ENCODE measurements around the gene SEPHS1.
"Not testable (repeated sequence)": the region's sequence is repeated elsewhere in the genome, so short reads cannot be mapped to it uniquely, and the experiment has no call there.

Gene SEPHS1

DNA sequence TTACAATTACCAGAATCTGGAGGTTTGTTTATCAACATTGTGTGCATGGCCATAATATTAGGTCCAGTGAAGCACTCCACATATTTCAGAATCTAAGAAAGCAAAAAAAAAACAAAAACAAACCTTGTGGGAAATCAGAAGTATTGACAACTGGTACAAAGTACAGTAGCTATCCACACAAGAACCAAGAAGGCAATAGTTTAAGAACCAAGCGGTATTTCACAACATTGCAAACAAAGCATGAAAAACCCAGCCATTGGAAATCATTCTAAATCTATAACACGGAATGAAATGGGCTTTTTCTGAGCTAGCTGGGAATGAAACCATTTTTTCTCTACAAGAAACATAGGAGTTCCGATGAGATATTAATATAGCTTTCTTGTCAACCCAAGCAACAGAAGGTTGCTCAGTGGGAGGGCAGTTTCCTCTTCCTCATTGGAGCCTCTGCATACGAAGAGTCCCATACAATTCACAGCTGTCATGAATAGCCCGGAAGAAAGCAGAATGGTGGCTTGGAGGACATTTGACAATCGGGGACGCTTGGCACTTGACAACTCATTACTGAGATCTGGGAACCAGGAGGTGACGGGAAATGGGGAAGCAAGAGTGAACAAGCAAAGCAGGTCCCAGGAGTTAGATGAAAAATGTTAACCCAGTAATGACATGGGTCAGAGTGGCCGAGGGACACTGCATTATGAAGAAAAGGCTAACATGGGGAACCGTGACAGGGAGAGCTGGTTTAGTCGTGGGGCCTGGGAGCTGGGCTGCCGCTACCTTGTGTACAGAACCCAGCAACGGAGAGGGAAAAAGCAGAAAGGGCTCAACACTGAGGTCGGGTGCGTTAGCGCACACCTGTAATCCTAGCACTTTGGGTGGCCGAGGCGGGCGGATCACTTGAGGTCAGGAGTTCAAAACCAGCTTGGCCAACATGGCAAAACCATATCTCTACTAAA is 56.0 kb downstream of the SEPHS1 start:
- in situ Hi-C loops (cut with MboI; ENCODE audit: low sequenced_read_pairs): no loop called here

DNA sequence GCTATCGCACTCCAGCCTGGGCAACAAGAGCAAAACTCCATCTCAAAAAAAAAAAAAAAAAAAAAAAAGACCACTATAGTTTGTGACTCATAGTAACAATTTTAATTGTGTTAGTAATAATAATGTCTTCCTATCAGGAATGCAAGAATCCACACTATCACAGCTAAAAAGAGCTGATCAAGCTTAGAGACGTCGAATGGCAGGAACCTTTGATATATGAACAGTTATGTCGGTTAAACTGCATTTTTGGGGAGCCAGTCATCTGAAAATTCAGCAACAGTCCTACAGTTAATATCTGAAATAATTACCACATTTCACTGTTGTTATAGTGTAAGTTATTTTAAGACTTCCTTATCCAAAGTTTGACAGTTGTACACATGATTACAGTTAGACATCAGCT is 57.0 kb downstream of the SEPHS1 start:
- in situ Hi-C loops (cut with MboI; ENCODE audit: low sequenced_read_pairs): no loop called here

DNA sequence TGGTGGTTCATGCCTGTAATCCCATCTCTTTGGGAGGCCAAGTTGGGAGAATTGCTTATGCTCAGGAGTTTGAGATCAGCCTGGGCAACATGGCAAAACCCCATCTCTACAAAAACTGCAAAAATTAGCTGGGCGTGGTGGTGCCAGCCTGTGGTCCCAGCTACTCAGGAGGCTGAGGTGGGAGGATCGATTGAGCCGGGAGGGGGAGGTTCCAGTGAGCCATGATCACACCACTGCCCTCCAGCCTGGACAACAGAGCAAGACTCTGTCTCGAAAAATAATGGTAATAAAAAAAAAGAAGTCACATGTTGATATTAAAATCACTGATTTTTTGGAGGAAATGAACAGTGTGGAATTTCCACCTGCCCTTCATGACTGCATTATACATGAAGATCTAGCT is 64.0 kb downstream of the SEPHS1 start:
- in situ Hi-C loops (cut with MboI; ENCODE audit: low sequenced_read_pairs): no loop called here

DNA sequence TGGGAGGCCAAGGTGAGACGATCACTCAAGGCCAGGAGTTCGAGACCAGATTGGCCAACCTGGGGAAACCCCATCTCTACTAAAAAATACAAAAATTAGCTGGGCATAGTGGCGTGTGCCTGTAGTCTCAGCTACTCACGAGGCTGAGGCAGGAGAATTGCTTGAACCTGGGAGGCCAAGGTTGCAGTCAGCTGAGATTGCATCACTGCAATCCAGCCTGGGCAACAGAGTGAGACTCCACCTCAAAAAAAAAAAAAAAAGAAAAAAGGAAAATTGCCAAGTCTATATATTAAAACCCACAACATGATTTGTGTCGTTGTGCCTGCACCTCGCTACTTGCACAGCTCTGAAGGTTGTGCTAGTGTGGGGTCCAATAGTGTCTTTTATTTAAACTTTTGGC is 65.7 kb downstream of the SEPHS1 start:
- in situ Hi-C loops (cut with MboI; ENCODE audit: low sequenced_read_pairs): not testable (repeated sequence)

DNA sequence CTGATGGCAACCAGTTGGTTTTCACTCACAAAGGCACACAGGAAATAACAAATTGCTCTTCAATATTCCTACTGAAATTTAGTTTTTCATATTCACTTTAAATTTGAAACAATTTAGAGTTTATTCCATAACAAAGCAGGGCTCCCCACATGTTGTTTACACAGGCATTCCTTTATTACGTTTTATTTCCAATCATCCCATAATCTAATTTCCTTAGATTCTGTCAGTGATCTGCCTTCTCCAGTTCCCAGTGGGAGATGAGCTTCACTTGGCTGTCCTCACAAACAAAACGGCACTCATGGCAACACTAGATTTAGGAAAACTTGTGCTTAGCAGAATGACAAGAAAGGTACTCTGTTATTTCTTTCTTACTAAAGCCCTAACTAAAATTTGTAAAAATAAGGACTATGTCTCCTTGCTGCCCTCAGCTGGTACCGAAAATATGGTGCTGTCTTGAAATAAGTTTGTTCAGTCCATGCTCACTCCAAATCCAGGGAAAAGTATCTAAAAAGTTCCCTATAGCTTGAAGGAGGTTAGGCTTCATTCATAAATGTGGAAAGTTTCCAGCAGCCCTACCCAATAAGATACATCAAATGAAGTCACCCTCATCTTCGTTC is 71.2 kb downstream of the SEPHS1 start:
- in situ Hi-C loops (cut with MboI; ENCODE audit: low sequenced_read_pairs): no loop called here

DNA sequence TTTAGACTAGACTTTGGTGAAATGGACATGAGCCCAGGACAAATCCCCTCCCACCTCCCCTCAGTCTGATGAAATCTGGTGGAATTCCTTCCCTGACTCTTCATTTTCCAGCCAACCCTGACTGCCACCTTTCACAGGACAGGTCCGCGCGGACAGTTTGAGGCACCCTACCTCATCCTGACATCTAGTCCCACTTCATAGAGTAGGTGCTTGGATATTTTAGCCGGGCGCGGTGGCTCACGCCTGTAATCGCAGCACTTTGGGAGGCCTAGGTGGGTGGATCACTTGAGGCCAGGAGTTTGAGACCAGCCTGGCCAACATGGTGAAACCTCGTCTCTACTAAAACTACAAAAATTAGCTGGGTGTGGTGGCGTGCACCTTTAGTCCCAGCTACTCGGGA is 71.9 kb downstream of the SEPHS1 start:
- in situ Hi-C loops (cut with MboI; ENCODE audit: low sequenced_read_pairs): not testable (repeated sequence)

DNA sequence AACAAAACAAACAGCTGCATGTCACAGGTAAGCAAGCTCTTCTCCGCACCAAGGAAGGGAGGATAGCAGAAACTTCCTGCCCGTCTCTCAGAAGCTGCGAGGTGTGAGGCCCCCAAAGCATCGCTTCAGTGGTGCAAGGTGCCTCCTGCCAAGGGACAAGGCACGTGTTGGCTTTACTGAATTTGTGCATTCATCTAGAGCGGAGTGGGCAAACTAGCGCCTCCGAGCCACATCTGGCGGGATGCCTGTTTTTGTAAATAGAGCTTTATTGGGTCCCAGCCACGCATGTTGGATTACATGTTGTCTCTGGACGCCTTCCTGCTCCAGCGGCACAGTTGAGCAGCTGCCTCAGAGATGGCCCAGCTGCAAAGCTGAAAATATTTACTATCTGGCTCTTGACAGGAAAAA is 75.9 kb downstream of the SEPHS1 start:
- in situ Hi-C loops (cut with MboI; ENCODE audit: low sequenced_read_pairs): no loop called here

DNA sequence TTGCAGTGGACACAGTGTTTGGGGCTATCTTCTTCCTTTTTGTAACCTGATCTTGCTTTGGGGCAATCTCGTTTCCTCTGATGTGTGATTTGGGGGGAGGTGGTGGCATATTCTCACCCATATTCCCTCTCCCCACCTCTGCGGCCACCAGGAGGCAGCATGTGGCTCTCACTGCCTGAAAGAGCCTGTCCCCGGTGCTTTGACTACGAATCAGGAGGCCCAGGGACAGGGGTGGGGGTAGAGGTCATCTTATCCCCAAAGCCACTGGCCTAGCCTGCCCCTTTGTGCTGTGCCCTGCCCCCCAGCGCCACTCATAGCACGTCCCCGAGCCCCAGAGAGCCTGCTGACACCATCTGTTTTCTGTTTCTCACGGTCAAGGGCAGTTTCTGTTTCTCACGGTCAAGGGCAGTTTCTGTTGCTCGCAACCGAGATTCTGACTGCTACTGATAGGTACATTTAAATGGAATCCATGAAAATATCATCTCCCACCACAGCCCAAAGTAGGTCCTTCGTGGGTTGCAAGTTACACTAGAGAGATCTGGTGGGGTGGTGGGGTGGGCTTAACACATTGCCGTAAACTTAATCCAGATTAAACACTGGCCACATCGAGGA is 76.4 kb downstream of the SEPHS1 start:
- in situ Hi-C loops (cut with MboI; ENCODE audit: low sequenced_read_pairs): no loop called here

DNA sequence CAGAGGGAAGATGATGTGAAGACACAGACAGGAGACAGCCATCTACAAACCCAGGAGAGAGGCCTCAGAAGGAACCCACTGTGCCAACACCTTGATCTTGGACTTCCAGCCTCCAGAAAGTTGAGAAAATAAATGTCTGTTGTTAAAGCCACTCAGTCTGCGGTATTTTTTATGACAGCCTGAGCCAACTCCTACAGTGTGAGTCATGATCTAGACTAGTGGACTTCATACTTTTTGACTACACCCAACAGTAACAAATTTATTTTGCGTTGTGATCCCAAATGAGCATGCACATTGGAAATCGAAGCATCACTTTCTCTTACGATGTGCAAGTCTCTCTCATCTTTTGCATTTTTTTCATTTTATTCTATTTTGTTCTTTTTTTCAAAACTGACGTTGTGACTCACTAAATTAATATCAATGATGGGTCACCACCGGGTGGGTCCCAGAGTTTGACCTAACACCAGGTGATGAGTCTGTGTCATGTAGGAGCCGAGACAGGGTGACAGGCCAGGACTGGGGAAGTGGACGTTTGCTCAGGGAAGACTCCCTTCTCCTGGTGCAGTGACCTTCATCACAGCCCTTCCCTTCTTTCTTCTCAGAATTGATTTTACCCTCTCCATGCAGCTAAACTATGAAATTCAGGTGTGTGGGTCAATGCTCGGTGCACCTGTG is 77.1 kb downstream of the SEPHS1 start:
- in situ Hi-C loops (cut with MboI; ENCODE audit: low sequenced_read_pairs): no loop called here

DNA sequence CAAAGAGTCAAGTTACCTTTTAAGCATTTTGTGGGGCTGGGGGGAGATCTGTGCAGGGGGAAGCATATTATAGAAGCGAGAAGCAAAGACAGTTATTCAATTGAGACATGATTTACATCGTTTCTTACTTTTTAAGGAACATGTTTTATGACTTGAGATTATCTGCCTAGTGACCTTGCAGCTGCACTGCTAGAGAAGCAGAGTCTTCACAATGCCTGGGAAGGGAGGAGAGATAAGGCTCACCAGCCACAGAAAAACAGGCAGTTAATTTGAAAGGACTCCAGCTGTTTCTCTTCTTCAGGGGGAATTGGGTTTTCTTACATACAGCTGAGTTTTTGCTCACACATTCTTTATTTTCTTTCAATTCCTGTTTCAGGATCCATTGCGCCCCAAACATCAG is 79.3 kb downstream of the SEPHS1 start:
- in situ Hi-C loops (cut with MboI; ENCODE audit: low sequenced_read_pairs): no loop called here

DNA sequence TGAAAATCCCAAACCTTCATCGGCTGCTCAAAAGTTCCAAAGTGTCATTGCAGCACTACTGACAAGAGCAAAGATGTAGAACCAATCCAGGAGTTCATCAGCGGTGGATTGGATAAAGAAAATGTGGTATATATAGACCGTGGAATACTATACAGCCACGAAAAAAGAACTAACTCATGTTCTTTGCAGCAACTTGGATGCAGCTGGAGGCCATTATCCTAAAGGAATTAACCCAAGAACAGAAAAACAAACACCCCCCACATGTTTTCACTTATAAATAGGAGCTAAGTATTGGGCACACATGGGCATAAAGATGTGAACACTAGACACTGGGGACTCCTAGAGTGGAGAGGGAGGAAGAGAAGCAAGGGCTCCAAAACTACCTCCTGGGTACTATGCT is 79.8 kb downstream of the SEPHS1 start:
- in situ Hi-C loops (cut with MboI; ENCODE audit: low sequenced_read_pairs): no loop called here

All from hTERT RPE-1 (cell line).